ENCODE results near the gene ACP1. TPM values are rescaled to one million over a fixed set of nuclear protein-coding genes. Genes with fewer than 3 reads are reported as not detected.

The ACP1 gene
- total RNA-seq, 2 donors from 2014 or later, result 111 to 144 TPM

- peaks cover 11% of the 10 kb centered on the region for H3K4me1 ChIP-seq (ENCODE audit: control insufficient read depth, insufficient read depth, low read length)
- no peaks in the 10 kb centered on the region for H3K9me3 ChIP-seq (ENCODE audit: control insufficient read depth, low read length)
- TF ChIP-seq, protein P1, sequence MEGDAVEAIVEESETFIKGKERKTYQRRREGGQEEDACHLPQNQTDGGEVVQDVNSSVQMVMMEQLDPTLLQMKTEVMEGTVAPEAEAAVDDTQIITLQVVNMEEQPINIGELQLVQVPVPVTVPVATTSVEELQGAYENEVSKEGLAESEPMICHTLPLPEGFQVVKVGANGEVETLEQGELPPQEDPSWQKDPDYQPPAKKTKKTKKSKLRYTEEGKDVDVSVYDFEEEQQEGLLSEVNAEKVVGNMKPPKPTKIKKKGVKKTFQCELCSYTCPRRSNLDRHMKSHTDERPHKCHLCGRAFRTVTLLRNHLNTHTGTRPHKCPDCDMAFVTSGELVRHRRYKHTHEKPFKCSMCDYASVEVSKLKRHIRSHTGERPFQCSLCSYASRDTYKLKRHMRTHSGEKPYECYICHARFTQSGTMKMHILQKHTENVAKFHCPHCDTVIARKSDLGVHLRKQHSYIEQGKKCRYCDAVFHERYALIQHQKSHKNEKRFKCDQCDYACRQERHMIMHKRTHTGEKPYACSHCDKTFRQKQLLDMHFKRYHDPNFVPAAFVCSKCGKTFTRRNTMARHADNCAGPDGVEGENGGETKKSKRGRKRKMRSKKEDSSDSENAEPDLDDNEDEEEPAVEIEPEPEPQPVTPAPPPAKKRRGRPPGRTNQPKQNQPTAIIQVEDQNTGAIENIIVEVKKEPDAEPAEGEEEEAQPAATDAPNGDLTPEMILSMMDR (conservative IDR thresholded peaks at IDR 0.05), result peak; percentile 92
- H3K9ac ChIP-seq (ENCODE audit: extremely low read depth, low read length, poor library complexity, severe bottlenecking), result no peak overlapping the region
- Mint-ChIP-seq H3K4me3 (peak overlapping the region; percentile 58), H3K36me3 (ENCODE audit: low read depth) (no peaks in the 10 kb centered on the region), H3K27ac (no peak overlapping the region), H3K27me3 (ENCODE audit: insufficient read depth) (peaks cover 71% of the 10 kb centered on the region), H3K4me1 (peaks cover 20% of the 10 kb centered on the region), H3K9me3 (peaks cover 2% of the 10 kb centered on the region)
- H3K36me3 ChIP-seq (ENCODE audit: control insufficient read depth, insufficient read depth, low read length), result no peaks in the 10 kb centered on the region
- DNase-seq, result peak; percentile 92
- peaks cover 63% of the 10 kb centered on the region for H3K27me3 ChIP-seq (ENCODE audit: control insufficient read depth, insufficient read depth, low read length, poor library complexity, severe bottlenecking)
- no peak overlapping the region for H3K27ac ChIP-seq (ENCODE audit: low read depth, low read length)
- peak overlapping the region; percentile 81 for H3K4me3 ChIP-seq (ENCODE audit: low read length)
- WGBS, 2 experiments (ENCODE audit: insufficient coverage in 1 of 2, insufficient read length in 1 of 2), result 5 to 7% methylated on average over 7 to 13 of the region's 15 CpGs
These were observed 25.5 kb downstream of the ACP1 start for GRCh38 chr2:290090-290722.

GRCh38 chr2:295090-295489, 30.3 kb downstream of the ACP1 start:
- Histone ChIP-seq H3K4me1 (ENCODE audit: control insufficient read depth, insufficient read depth, low read length) (no peaks in the 10 kb centered on the region), H3K36me3 (ENCODE audit: control insufficient read depth, insufficient read depth, low read length) (no peaks in the 10 kb centered on the region), H3K27me3 (ENCODE audit: control insufficient read depth, insufficient read depth, low read length, poor library complexity, severe bottlenecking) (peaks cover 48% of the 10 kb centered on the region), H3K9me3 (ENCODE audit: control insufficient read depth, low read length) (no peaks in the 10 kb centered on the region), H3K4me3 (ENCODE audit: low read length) (no peak overlapping the region), H3K27ac (ENCODE audit: low read depth, low read length) (no peak overlapping the region), H3K9ac (ENCODE audit: extremely low read depth, low read length, poor library complexity, severe bottlenecking) (no peak overlapping the region)
- no peak for DNase-seq
- H3K27me3 Mint-ChIP-seq (ENCODE audit: insufficient read depth), result peaks cover 64% of the 10 kb centered on the region
- no peak overlapping the region for H3K4me3 Mint-ChIP-seq
- H3K4me1 Mint-ChIP-seq, result no peaks in the 10 kb centered on the region
- H3K9me3 Mint-ChIP-seq, result peaks cover 10% of the 10 kb centered on the region
- no peaks in the 10 kb centered on the region for H3K36me3 Mint-ChIP-seq (ENCODE audit: low read depth)
- TF ChIP-seq, protein P1 (conservative IDR thresholded peaks at IDR 0.05), result no peak
- 81% methylated on average over 5 of the region's 5 CpGs; no CpG with 5 or more reads in 1 of the 2 experiments for WGBS, 2 experiments (ENCODE audit: insufficient coverage in 1 of 2, insufficient read length in 1 of 2)
- no peak overlapping the region for H3K27ac Mint-ChIP-seq

DNA sequence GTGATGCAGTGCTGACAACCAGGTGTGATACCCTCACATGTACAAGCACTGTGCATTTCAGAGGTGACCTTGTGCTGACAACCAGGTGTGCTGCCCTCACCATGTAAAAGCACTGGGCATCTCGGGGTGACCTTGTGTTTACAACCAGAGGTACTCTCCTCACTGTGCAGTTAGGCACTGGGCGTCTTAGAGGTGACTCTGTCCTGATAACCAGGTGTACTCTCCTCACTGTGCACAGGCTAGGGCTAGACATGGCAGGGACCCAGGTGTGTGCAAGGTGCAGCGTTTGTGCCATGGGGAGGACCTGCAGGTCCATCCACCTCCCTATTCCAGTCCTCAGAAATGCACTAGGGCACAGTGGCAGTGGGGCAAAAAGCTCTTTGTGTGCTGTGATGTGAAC, 31.6 kb downstream of the ACP1 start:
- DNase-seq, result no peak
- no peaks in the 10 kb centered on the region for H3K4me1 Mint-ChIP-seq
- TF ChIP-seq, protein P1 (conservative IDR thresholded peaks at IDR 0.05), result no peak
- H3K27me3 Mint-ChIP-seq (ENCODE audit: insufficient read depth), result peaks cover 52% of the 10 kb centered on the region
- peaks cover 36% of the 10 kb centered on the region for H3K27me3 ChIP-seq (ENCODE audit: control insufficient read depth, insufficient read depth, low read length, poor library complexity, severe bottlenecking)
- H3K36me3 Mint-ChIP-seq (ENCODE audit: low read depth), result no peaks in the 10 kb centered on the region
- H3K4me1 ChIP-seq (ENCODE audit: control insufficient read depth, insufficient read depth, low read length), result no peaks in the 10 kb centered on the region
- H3K36me3 ChIP-seq (ENCODE audit: control insufficient read depth, insufficient read depth, low read length), result no peaks in the 10 kb centered on the region
- no peak overlapping the region for H3K27ac Mint-ChIP-seq
- peaks cover 19% of the 10 kb centered on the region for H3K9me3 Mint-ChIP-seq
- H3K9ac ChIP-seq (ENCODE audit: extremely low read depth, low read length, poor library complexity, severe bottlenecking), result no peak overlapping the region
- H3K4me3 Mint-ChIP-seq, result no peak overlapping the region
- H3K27ac ChIP-seq (ENCODE audit: low read depth, low read length), result no peak overlapping the region
- no peak overlapping the region for H3K4me3 ChIP-seq (ENCODE audit: low read length)
- no peaks in the 10 kb centered on the region for H3K9me3 ChIP-seq (ENCODE audit: control insufficient read depth, low read length)
- WGBS, 2 experiments (ENCODE audit: insufficient coverage in 1 of 2, insufficient read length in 1 of 2), result 87 to 100% methylated on average over 2 to 3 of the region's 3 CpGs

All from endodermal cell (in vitro differentiated cells).